ENCODE measurements around the gene PIGK.

DNA sequence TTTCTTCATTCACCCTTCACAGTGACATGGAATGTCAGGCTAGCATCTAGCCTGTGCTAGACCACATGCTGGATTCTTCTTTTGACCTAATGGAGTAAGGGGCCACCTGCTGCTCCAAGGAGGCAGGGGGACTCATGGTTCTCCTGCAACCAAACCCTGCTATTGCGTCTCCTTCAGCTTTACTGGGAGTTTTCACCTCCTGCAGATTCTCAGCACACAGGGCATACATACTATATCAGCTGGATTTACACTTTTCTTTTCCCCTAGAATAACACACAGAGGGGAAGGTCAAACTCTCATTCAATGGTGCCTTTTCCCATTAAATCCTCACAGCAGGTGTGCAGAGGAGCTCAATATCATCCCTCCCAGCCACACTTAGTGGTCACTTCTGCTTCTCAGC, 46.0 kb upstream of the PIGK start:
- TF ChIP-seq, protein P1, sequence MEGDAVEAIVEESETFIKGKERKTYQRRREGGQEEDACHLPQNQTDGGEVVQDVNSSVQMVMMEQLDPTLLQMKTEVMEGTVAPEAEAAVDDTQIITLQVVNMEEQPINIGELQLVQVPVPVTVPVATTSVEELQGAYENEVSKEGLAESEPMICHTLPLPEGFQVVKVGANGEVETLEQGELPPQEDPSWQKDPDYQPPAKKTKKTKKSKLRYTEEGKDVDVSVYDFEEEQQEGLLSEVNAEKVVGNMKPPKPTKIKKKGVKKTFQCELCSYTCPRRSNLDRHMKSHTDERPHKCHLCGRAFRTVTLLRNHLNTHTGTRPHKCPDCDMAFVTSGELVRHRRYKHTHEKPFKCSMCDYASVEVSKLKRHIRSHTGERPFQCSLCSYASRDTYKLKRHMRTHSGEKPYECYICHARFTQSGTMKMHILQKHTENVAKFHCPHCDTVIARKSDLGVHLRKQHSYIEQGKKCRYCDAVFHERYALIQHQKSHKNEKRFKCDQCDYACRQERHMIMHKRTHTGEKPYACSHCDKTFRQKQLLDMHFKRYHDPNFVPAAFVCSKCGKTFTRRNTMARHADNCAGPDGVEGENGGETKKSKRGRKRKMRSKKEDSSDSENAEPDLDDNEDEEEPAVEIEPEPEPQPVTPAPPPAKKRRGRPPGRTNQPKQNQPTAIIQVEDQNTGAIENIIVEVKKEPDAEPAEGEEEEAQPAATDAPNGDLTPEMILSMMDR (IDR thresholded peaks at IDR 0.05; ENCODE audit: low read depth, low read length), result no peak
- TF ChIP-seq EZH2phosphoT487 (IDR thresholded peaks at IDR 0.05; ENCODE audit: low read depth), result no peak
